Naive thymus-derived CD4-positive, alpha-beta T cell (primary cell): ENCODE measurements around the gene DPP10. TPM values are rescaled to one million over a fixed set of nuclear protein-coding genes. Genes with fewer than 3 reads are reported as not detected.

ENCODE experiments used
- ATAC-seq: fragments of 150-1000 bp; cut with Tn5 transposase; 2 replicates; pipeline ENCODE4 v1.10.0; 2021; ENCODE audit warnings: mild to moderate bottlenecking, moderate library complexity
- CTCF ChIA-PET: fragments of 350-600 bp; sonication (Branson Sonifier 250); formaldehyde crosslinking; loops from one replicate; lab custom pipeline; 2021; ENCODE audit warnings: antibody characterized with exemption; lab: Charles Lee
- POLR2A ChIA-PET: fragments of 350-600 bp; sonication (Branson Sonifier 250); formaldehyde crosslinking; loops from one replicate; lab custom pipeline; 2021; ENCODE audit warnings: antibody characterized with exemption, inconsistent platforms; lab: Charles Lee
- DNase-seq, 9 donors: peaks; one replicate each; pipeline versions ENCODE4 v3.0.0 to v3.0.0-alpha.2; 2020 to 2022; ENCODE audit warnings: mixed read lengths in 1 of 9
- H3K27ac ChIP-seq: one replicate; pipeline ENCODE4 v1.7.0; 2013; ENCODE audit warnings: mild to moderate bottlenecking, low read depth, low read length, moderate library complexity
- H3K27me3 ChIP-seq, 2 donors: one replicate each; pipeline ENCODE4 v1.7.0; 2013; ENCODE audit warnings: low read length in 2 of 2, mild to moderate bottlenecking in 2 of 2, moderate library complexity in 2 of 2; ENCODE audit not compliant: control insufficient read depth in 2 of 2, insufficient read depth in 2 of 2
- H3K36me3 ChIP-seq, 3 experiments: 1 replicate in 2 of 3; 2 replicates in 1 of 3; pipeline ENCODE4 v1.7.0; 2013; ENCODE audit warnings: low read length in 3 of 3, mild to moderate bottlenecking in 3 of 3, moderate library complexity in 1 of 3; ENCODE audit not compliant: insufficient read depth in 3 of 3, control insufficient read depth in 2 of 3
- H3K4me1 ChIP-seq, 2 donors: one replicate each; pipeline ENCODE4 v1.7.0; 2013; ENCODE audit warnings: low read length in 2 of 2, mild to moderate bottlenecking in 2 of 2, moderate library complexity in 1 of 2; ENCODE audit not compliant: control insufficient read depth in 2 of 2, insufficient read depth in 2 of 2
- H3K4me3 ChIP-seq: 2 replicates; pipeline ENCODE4 v1.7.0; 2013; ENCODE audit warnings: mild to moderate bottlenecking, low read length
- H3K9me3 ChIP-seq, 3 experiments: 1 replicate in 2 of 3; 2 replicates in 1 of 3; pipeline ENCODE4 v1.7.0; 2013; ENCODE audit warnings: low read length in 3 of 3; ENCODE audit not compliant: control insufficient read depth in 2 of 3
- H3K27ac Mint-ChIP-seq, 9 donors: one replicate each; pipeline ENCODE4 v1.8.0; 2020 to 2022; ENCODE audit warnings: mixed read lengths in 9 of 9, mild to moderate bottlenecking in 8 of 9, moderate library complexity in 5 of 9, inconsistent platforms in 2 of 9
- H3K27me3 Mint-ChIP-seq, 5 donors: one replicate each; pipeline ENCODE4 v1.8.0; 2021 to 2022; ENCODE audit warnings: mixed read lengths in 5 of 5, mild to moderate bottlenecking in 1 of 5
- H3K36me3 Mint-ChIP-seq, 5 donors: one replicate each; pipeline ENCODE4 v1.8.0; 2020 to 2022; ENCODE audit warnings: mixed read lengths in 5 of 5, mild to moderate bottlenecking in 3 of 5, inconsistent platforms in 1 of 5
- H3K4me1 Mint-ChIP-seq, 7 donors: one replicate each; pipeline ENCODE4 v1.8.0; 2020 to 2022; ENCODE audit warnings: mixed read lengths in 7 of 7, mild to moderate bottlenecking in 3 of 7, inconsistent platforms in 1 of 7
- H3K4me3 Mint-ChIP-seq, 10 donors: one replicate each; pipeline ENCODE4 v1.8.0; 2020 to 2022; ENCODE audit warnings: mild to moderate bottlenecking in 10 of 10, mixed read lengths in 10 of 10, moderate library complexity in 6 of 10, inconsistent platforms in 2 of 10
- H3K9me3 Mint-ChIP-seq, 11 donors: one replicate each; pipeline ENCODE4 v1.8.0; 2020 to 2022; ENCODE audit warnings: mixed read lengths in 11 of 11, mild to moderate bottlenecking in 4 of 11, inconsistent platforms in 1 of 11, moderate library complexity in 1 of 11
- intact Hi-C, 2 donors: fragments of 100-400 bp; cut with micrococcal nuclease; formaldehyde crosslinking; loops; one replicate each; pipeline ENCODE4 v1.15.1; 2023
- polyA plus RNA-seq, 2 donors: library from polyadenylated mRNA; unstranded; fragments of 300-500 nt; fragmentation: Illumina TruSeq; gene quantifications; one replicate each; pipeline ENCODE4 v1.2.3, GENCODE V29; 2021
- total RNA-seq, 6 experiments: library from RNA in 5 of 6; stranded (reverse) in 5 of 6; gene quantifications; 1 replicate in 5 of 6; 2 replicates in 1 of 6; pipeline ENCODE4 v1.2.3 and lab custom pipeline; 2021 to 2026

DPP10 gene
- total and polyA plus RNA-seq, 7 experiments from 2014 or later = not detected

DNA sequence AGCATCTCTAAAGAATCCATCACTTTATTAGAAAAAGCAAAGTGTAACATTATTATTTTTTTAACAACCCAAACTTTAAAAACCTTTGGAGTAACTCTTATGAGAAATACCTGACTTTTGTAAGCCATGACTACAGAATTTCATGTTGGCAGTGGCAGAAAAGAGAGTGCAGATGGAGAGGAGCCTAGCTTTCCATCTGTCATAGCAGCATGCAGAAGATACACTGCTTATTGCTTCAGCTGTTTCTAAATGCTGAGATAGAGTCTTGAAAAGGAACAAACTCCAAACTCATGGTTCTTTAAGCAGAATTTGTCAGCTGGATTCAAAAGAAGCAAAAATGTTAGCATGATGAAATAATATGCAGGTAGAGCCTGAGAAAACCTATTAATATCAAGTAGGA, 1130.3 kb downstream of the DPP10 start:
- Histone ChIP-seq H3K36me3 (no peaks in the 10 kb centered on the region), H3K27me3 (no peaks in the 10 kb centered on the region), H3K27ac (no peak overlapping the region), H3K4me1 (no peaks in the 10 kb centered on the region), H3K4me3 (no peak overlapping the region), H3K9me3 (no peaks in the 10 kb centered on the region)
- Mint-ChIP-seq H3K4me3 (no peak overlapping the region), H3K4me1 (no peaks in the 10 kb centered on the region), H3K9me3 (peaks cover 0 to 28% (median 17%) of the 10 kb centered on the region in 11 donors), H3K27me3 (no peaks in the 10 kb centered on the region), H3K27ac (no peak overlapping the region), H3K36me3 (no peaks in the 10 kb centered on the region)
- ChIA-PET CTCF (no interaction called here), POLR2A (no interaction called here)
- DNase-seq = no peak
- ATAC-seq = no peak
- intact Hi-C loops = no loop called here

DNA sequence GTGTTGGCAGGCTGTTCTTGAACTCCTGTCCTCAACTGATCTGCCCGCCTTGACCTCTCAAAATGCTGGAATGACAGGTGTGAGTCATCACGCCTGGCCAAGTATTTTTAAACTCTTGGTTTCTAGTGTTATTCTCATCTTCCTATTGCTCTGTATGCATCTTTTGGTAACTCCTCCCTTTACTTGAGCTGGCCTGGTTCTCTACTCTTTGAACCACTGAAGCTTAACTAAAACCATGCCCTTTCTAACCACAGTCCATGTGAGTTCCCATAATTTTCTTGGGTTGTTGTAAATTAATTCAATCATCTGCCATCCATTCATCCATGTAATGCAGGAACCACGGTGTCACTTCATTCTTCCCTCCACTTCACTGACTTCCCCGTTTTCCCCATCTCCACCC, 1131.3 kb downstream of the DPP10 start:
- Mint-ChIP-seq H3K36me3 (no peaks in the 10 kb centered on the region), H3K27ac (no peak overlapping the region), H3K9me3 (peaks cover 0 to 24% (median 14%) of the 10 kb centered on the region in 11 donors), H3K27me3 (no peaks in the 10 kb centered on the region), H3K4me3 (no peak overlapping the region), H3K4me1 (no peaks in the 10 kb centered on the region)
- H3K4me1 ChIP-seq = no peaks in the 10 kb centered on the region
- ATAC-seq (no peak), DNase-seq (no peak)
- H3K36me3 ChIP-seq = no peaks in the 10 kb centered on the region
- ChIA-PET CTCF (no interaction called here), POLR2A (no interaction called here)
- intact Hi-C loops = no loop called here
- no peak overlapping the region for H3K27ac ChIP-seq
- H3K4me3 ChIP-seq = no peak overlapping the region
- H3K27me3 ChIP-seq = no peaks in the 10 kb centered on the region
- H3K9me3 ChIP-seq = peaks cover 0 to 4% (median 0%) of the 10 kb centered on the region in 3 experiments

DNA sequence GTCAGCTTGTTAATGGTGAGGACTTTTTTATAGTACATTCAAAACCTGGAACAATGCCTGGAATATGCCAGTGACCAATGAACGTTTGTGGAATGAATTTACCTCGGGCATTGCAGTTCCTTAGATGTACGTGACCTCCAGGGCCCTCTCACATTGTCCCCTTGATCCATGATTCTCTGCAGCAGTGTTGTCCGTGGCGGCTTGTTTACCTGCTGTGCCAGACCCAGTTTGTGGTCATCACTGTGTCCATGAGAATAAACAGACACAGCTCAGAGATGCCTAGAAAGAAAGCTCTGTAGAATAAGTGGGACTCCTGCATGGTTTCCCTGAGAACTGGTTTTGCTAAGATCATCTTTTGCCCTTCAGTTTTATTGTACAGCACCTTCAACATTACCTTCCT, 1132.2 kb downstream of the DPP10 start:
- H3K27me3 ChIP-seq = no peaks in the 10 kb centered on the region
- Mint-ChIP-seq H3K27ac (no peak overlapping the region), H3K9me3 (peaks cover 0 to 21% (median 11%) of the 10 kb centered on the region in 11 donors), H3K4me3 (no peak overlapping the region), H3K36me3 (no peaks in the 10 kb centered on the region), H3K27me3 (no peaks in the 10 kb centered on the region), H3K4me1 (no peaks in the 10 kb centered on the region)
- ChIA-PET POLR2A (no interaction called here), CTCF (no interaction called here)
- no peaks in the 10 kb centered on the region for H3K36me3 ChIP-seq
- H3K9me3 ChIP-seq = peaks cover 0 to 4% (median 0%) of the 10 kb centered on the region in 3 experiments
- H3K4me1 ChIP-seq = no peaks in the 10 kb centered on the region
- H3K4me3 ChIP-seq = no peak overlapping the region
- intact Hi-C loops = no loop called here
- ATAC-seq = no peak
- no peak overlapping the region for H3K27ac ChIP-seq
- no peak for DNase-seq

DNA sequence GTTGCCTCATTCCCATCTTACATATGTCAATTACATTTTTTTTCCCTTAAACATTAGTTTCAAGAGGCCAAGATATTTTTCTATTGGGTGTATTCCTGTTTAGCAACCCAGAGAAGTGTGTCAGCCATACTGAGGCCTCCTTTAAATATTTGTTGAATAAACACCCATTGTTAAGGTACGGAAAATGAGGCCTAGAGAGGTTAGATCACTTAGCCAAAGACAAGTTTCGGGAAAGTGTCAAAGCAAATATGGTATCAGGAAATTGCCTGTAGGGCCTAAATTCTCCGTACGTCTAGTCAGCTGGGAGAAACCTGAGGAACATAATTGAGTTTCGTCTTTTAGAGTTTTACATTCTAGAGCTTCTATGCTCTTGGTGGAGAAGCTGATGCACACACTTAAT, 1138.3 kb downstream of the DPP10 start:
- Mint-ChIP-seq H3K36me3 (no peaks in the 10 kb centered on the region), H3K4me3 (no peak overlapping the region), H3K27ac (no peak overlapping the region), H3K27me3 (no peaks in the 10 kb centered on the region), H3K4me1 (no peaks in the 10 kb centered on the region), H3K9me3 (peaks cover 0 to 28% (median 2%) of the 10 kb centered on the region in 11 donors)
- ATAC-seq (no peak), DNase-seq (no peak)
- Histone ChIP-seq H3K27me3 (no peaks in the 10 kb centered on the region), H3K4me1 (no peaks in the 10 kb centered on the region), H3K27ac (no peak overlapping the region), H3K4me3 (no peak overlapping the region), H3K9me3 (peaks cover 0 to 4% (median 0%) of the 10 kb centered on the region in 3 experiments), H3K36me3 (no peaks in the 10 kb centered on the region)
- intact Hi-C loops = no loop called here
- ChIA-PET POLR2A (no interaction called here), CTCF (no interaction called here)

DNA sequence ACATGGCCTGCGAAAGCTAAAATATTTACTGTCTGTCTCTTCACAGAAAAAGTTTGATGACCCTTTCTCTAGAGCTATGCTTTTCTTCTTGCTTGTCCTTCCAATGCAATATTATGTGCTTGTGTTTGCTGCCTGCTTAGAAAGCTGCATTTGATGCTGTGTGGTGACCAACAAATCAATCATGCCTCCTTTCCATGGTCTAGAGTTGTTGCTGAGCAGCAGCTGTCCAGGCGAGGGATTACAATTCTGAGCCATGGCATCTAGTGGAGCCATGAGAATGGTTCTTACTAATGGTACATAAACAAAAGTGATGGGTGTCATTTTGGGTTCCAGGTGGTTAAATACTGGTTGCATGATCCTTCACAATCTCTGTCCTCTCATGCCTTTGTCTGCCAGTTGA, 1142.1 kb downstream of the DPP10 start:
- Mint-ChIP-seq H3K27me3 (no peaks in the 10 kb centered on the region), H3K27ac (no peak overlapping the region), H3K4me3 (no peak overlapping the region), H3K9me3 (peaks cover 0 to 23% (median 4%) of the 10 kb centered on the region in 11 donors), H3K4me1 (no peaks in the 10 kb centered on the region), H3K36me3 (no peaks in the 10 kb centered on the region)
- POLR2A ChIA-PET = no interaction called here
- Histone ChIP-seq H3K4me3 (no peak overlapping the region), H3K27me3 (no peaks in the 10 kb centered on the region), H3K36me3 (no peaks in the 10 kb centered on the region), H3K4me1 (no peaks in the 10 kb centered on the region), H3K27ac (no peak overlapping the region), H3K9me3 (no peaks in the 10 kb centered on the region)
- no peak for ATAC-seq
- intact Hi-C loops = no loop called here
- CTCF ChIA-PET = no interaction called here
- DNase-seq = no peak

DNA sequence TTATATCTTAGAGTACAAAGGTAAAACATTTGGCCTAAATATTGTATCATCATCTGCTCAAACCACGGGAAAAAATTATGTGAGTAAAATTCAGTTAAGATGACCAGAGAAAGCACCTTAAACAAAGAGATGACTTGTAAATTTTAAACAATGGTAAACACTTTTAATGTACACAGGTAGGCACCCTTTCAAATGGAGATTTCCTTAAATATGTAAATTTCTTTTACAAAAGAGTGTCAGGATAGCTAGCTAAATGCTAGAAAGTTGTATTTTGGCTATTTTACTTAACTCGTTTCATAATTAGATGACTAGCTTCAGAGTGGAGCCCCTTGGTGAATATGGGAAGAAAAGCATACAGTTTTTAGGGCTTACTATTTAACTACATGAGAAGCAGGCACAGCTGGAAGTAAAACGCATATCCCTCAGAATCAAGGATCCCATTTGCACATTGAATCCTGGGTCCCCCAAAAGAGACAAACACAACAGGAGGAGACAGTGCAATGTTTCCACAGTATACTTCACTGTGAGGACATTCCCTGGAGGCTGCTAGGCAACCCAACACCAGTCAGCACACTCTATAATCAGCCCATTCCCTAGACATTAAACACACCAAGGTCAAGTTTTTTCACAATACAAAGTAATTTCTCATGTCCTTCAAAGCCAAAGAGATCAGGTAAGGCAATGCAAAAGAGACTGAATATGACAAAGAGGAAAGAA, 1154.4 kb downstream of the DPP10 start:
- Histone ChIP-seq H3K36me3 (no peaks in the 10 kb centered on the region), H3K9me3 (peaks cover 0 to 10% (median 0%) of the 10 kb centered on the region in 3 experiments), H3K27me3 (no peaks in the 10 kb centered on the region), H3K4me1 (no peaks in the 10 kb centered on the region), H3K4me3 (no peak overlapping the region), H3K27ac (no peak overlapping the region)
- ChIA-PET POLR2A (no interaction called here), CTCF (no interaction called here)
- intact Hi-C loops = no loop called here
- peaks cover 3 to 28% (median 9%) of the 10 kb centered on the region in 11 donors for H3K9me3 Mint-ChIP-seq
- no peaks in the 10 kb centered on the region for H3K27me3 Mint-ChIP-seq
- H3K4me1 Mint-ChIP-seq = no peaks in the 10 kb centered on the region
- ATAC-seq (no peak), DNase-seq (no peak)
- no peak overlapping the region for H3K27ac Mint-ChIP-seq
- no peaks in the 10 kb centered on the region for H3K36me3 Mint-ChIP-seq
- no peak overlapping the region for H3K4me3 Mint-ChIP-seq

GRCh38 chr2:115603285-115603684, 1160.8 kb downstream of the DPP10 start:
- H3K4me3 Mint-ChIP-seq = no peak overlapping the region
- Histone ChIP-seq H3K4me1 (no peaks in the 10 kb centered on the region), H3K27me3 (no peaks in the 10 kb centered on the region), H3K27ac (no peak overlapping the region), H3K9me3 (no peaks in the 10 kb centered on the region), H3K36me3 (no peaks in the 10 kb centered on the region), H3K4me3 (no peak overlapping the region)
- H3K36me3 Mint-ChIP-seq = no peaks in the 10 kb centered on the region
- intact Hi-C loops = no loop called here
- ChIA-PET POLR2A (no interaction called here), CTCF (no interaction called here)
- H3K4me1 Mint-ChIP-seq = no peaks in the 10 kb centered on the region
- H3K27ac Mint-ChIP-seq = no peak overlapping the region
- DNase-seq (no peak), ATAC-seq (no peak)
- no peaks in the 10 kb centered on the region for H3K27me3 Mint-ChIP-seq
- H3K9me3 Mint-ChIP-seq = peaks cover 0 to 23% (median 1%) of the 10 kb centered on the region in 11 donors
